Limb (tissue), 2 donors: ENCODE results near the gene USP3.

Experiments
- DNase-seq, 2 donors: peaks; one replicate each; pipeline ENCODE4 v3.0.0-alpha.2; 2016; ENCODE audit errors: extremely low spot score in 2 of 2

The USP3 gene

GRCh38 chr15:63582718-63583426 lies 78.5 kb downstream of the USP3 start:
- no peak for DNase-seq

GRCh38 chr15:63586790-63587189 lies 82.4 kb downstream of the USP3 start:
- no peak for DNase-seq

GRCh38 chr15:63587527-63587926 lies 83.1 kb downstream of the USP3 start:
- DNase-seq: no peak

- no peak for DNase-seq
These were observed 84.4 kb downstream of the USP3 start for GRCh38 chr15:63588826-63589225.

- no peak for DNase-seq
These were observed 89.6 kb downstream of the USP3 start for GRCh38 chr15:63593705-63594671.

- no peak for DNase-seq
These were observed 90.7 kb downstream of the USP3 start for GRCh38 chr15:63595065-63595464.

- no peak for DNase-seq
These were observed 91.3 kb downstream of the USP3 start for GRCh38 chr15:63595688-63596087.

GRCh38 chr15:63596676-63597037 lies 92.3 kb downstream of the USP3 start:
- DNase-seq: no peak

- peak; percentile 47 to 59 for DNase-seq
These were observed 92.8 kb downstream of the USP3 start, which contains the start of gene FBXL22 for GRCh38 chr15:63597038-63597790. TSS of gene FBXL22 (plus strand) at chr15:63597387. CDS start at chr15:63597393, 6 bp downstream.

- DNase-seq: no peak
These were observed 93.4 kb downstream of the USP3 start for GRCh38 chr15:63597821-63598220.

GRCh38 chr15:63598473-63599400 lies 94.3 kb downstream of the USP3 start:
- peak; percentile 50 to 58 for DNase-seq

GRCh38 chr15:63599401-63600000 lies 95.1 kb downstream of the USP3 start:
- peak in 1 of 2 donors; percentile 59 for DNase-seq

- DNase-seq: no peak
These were observed 95.7 kb downstream of the USP3 start for GRCh38 chr15:63600001-63600615.

- DNase-seq: peak; percentile 92 to 93
These were observed 96.2 kb downstream of the USP3 start for GRCh38 chr15:63600616-63601025.

GRCh38 chr15:63601026-63601703 lies 96.8 kb downstream of the USP3 start:
- peak in 1 of 2 donors; percentile 68 for DNase-seq

GRCh38 chr15:63601704-63602185 lies 97.4 kb downstream of the USP3 start:
- DNase-seq: no peak

- DNase-seq: no peak
These were observed 98.2 kb downstream of the USP3 start for GRCh38 chr15:63602595-63602994.

- DNase-seq: no peak
These were observed 99.1 kb downstream of the USP3 start for GRCh38 chr15:63603516-63603915.

- no peak for DNase-seq
These were observed 99.9 kb downstream of the USP3 start for GRCh38 chr15:63604281-63604680.
